AG09309 (cell line): Measurements from ENCODE around the gene ZNF664.

Source experiments
- DNase-seq: peaks from one replicate; pipeline ENCODE4 v3.0.0-alpha.2; 2010; ENCODE audit warnings: low read depth
- H3K4me3 ChIP-seq: 2 replicates; pipeline ENCODE4 v1.5.1; 2011; ENCODE audit warnings: mild to moderate bottlenecking, low read depth, low read length, moderate library complexity; ENCODE audit not compliant: control insufficient read depth
- CTCF ChIP-seq: IDR thresholded peaks from 2 replicates; pipeline ENCODE4 v1.5.1; 2011; ENCODE audit warnings: mild to moderate bottlenecking, low read depth, low read length, inconsistent platforms; ENCODE audit not compliant: insufficient read depth, control insufficient read depth; ENCODE audit errors: missing control alignments

ZNF664 gene

DNA sequence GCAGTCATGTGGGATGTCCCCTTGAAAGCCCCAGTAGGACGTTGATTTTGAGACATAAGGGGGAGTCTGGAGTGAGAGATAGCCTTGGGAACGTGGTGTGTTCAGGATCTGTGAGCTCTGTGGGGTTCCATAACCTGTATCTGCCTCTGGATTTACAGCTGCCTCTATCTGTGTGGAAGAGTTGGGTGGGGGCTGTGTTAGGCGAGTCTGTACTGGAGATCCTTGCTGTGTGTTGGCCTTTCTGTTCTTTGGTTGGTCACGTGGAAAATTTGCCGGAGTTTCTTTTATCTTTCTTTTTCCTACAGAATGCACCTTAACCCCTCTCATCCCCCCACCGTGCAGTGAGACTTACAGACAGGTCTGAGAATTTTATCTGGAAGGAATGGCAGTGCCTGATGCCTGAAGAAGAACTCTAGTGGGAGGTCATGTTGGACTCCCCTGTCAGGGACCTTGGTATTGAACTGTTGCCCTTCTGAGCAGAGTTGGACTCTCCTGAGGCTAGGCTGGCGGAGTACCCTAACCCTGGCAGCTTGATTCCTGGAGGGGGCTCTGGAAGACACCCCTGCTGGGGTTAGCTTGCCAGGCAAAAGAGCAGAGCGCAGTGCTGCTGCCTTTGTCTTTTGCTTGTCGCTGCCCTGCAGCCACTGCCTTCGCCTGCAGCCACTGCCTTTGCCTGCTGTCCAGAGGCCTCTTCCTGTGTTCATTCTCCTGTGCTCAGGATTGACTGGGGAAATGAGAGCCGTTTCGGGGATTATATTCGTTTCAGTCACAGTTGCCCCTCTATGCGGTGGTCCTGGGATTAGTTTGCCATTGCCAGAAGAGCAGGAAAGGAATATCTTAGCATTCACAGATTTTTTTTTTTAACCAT is 34.1 kb downstream of the ZNF664 start:
- no peak for DNase-seq
- TF ChIP-seq CTCF = no peak
- no peak overlapping the region for H3K4me3 ChIP-seq

GRCh38 chr12:124007826-124008570 is 35.0 kb downstream of the ZNF664 start:
- TF ChIP-seq CTCF = no peak
- no peak for DNase-seq
- no peak overlapping the region for H3K4me3 ChIP-seq

GRCh38 chr12:124008595-124008994 is 35.6 kb downstream of the ZNF664 start:
- no peak for DNase-seq
- H3K4me3 ChIP-seq = no peak overlapping the region
- no peak for TF ChIP-seq CTCF

- no peak for DNase-seq
- TF ChIP-seq CTCF = no peak
- no peak overlapping the region for H3K4me3 ChIP-seq
These were observed 36.8 kb downstream of the ZNF664 start for GRCh38 chr12:124009781-124010180.

DNA sequence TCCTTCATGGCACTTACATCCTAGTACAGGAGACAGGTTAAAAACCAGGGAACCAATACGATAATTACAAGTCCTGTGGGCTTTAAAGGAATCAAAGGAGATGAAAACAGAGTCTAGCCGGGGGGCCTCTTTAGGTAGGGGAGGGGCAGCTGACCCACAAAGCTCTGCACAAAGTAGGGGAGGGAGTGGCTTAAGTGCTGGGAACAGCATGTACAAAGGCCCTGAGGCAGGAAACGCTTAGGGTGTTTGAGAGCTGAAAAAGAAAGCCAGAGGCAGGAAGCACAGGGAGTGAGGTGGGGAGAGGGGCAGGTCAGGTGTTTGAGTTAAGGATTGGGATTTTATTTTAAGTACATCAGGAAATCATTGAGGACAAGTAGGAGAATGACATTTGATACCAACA is 37.7 kb downstream of the ZNF664 start:
- H3K4me3 ChIP-seq = no peak overlapping the region
- TF ChIP-seq CTCF = no peak
- no peak for DNase-seq

DNA sequence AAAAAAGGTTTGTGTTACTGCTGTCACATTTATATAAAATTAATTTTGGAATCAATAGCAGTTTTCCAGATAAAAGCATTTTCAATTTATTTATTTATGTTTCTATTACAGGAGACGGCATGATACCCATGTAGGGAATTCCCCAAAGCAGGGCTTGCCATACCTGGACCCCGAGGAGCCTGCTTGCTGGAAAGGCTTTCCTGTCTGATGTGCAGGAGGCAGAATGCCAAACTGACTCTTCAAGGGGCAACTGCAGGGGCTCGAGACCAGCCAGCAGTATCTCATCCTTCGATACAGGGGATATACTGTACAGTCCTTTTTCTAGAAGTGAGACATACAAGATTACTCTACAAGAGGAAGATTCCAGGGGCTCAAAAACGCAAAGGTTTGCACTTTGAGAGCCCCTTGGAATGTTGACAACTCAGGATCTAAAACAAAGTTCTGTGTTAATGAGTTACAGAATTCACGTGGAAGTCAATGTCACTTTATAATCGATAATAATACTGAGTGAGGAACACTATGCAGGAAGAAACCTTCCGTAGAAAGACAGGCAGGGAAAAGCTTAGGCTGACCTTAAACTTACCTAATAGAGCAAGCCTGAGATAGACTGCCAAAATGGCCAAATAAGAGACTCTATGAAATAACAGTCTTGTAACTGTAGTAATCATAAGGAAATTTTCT is 38.6 kb downstream of the ZNF664 start:
- TF ChIP-seq CTCF = no peak
- no peak for DNase-seq
- H3K4me3 ChIP-seq = no peak overlapping the region
